ENCODE data around the gene NCL. TPM values are rescaled to one million over a fixed set of nuclear protein-coding genes. Genes with fewer than 3 reads are reported as not detected.

NCL gene
- total and polyA plus RNA-seq, 2 of the 13 experiments (the other 11 are each of a cell fraction or from before 2014, with no cell fraction given): 105 to 779 TPM

DNA sequence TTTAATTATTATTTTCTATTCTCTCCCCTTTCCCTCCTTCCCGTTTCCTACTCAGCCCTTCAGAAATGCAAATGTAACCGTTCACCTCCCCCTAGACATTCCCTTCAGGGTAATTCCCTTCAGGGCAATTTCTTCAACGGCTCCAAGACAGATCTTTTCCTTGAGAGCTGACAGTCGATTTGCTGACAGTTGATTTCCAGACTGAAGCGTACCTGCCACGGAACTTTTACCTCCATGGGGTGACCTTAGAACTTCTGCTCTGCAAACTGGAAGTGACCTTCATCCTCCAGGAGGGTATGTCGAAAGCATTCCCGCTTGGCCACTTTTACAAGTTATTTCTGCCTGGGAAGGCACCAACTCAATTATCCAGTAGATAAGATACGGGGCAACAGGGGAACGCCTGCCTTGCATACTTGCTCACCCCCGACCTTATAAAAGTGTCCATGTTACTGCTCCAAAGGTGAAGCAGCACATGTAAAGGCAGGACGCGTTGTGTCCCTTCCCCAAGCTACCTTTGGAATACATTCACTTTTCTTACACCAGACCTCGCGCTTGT is 50.3 kb downstream of the NCL start (continued):
- TF ChIP-seq, protein P1, sequence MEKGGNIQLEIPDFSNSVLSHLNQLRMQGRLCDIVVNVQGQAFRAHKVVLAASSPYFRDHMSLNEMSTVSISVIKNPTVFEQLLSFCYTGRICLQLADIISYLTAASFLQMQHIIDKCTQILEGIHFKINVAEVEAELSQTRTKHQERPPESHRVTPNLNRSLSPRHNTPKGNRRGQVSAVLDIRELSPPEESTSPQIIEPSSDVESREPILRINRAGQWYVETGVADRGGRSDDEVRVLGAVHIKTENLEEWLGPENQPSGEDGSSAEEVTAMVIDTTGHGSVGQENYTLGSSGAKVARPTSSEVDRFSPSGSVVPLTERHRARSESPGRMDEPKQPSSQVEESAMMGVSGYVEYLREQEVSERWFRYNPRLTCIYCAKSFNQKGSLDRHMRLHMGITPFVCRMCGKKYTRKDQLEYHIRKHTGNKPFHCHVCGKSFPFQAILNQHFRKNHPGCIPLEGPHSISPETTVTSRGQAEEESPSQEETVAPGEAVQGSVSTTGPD (CRISPR knock-in tag; IDR thresholded peaks at IDR 0.05): no peak
- TF ChIP-seq ZNF619 (CRISPR knock-in tag; IDR thresholded peaks at IDR 0.05) (0 out of 2 replicates have a peak, but pooled peaks have one; percentile 20), ETV5 (CRISPR knock-in tag; IDR thresholded peaks at IDR 0.05; ENCODE audit: borderline replicate concordance) (peak; percentile 48; the same call in 1 of the 2 replicates), ZNF709 (CRISPR knock-in tag; IDR thresholded peaks at IDR 0.05) (0 out of 2 replicates have a peak, but pooled peaks have one; percentile 37), TEAD3 (CRISPR knock-in tag; optimal IDR thresholded peaks at IDR 0.05; ENCODE audit: borderline replicate concordance) (peak; percentile 67), ZEB1 (IDR thresholded peaks at IDR 0.05; ENCODE audit: insufficient replicate concordance, low read depth) (peak; percentile 93), ZNF224 (CRISPR knock-in tag; IDR thresholded peaks at IDR 0.05) (no peak), TSC22D2 (CRISPR knock-in tag; IDR thresholded peaks at IDR 0.05; ENCODE audit: borderline replicate concordance) (peak; percentile 52; the same call in 1 of the 2 replicates), SMAD3 (CRISPR knock-in tag; IDR thresholded peaks at IDR 0.05) (peak; percentile 73; the same call in 1 of the 2 replicates), ELF3 (CRISPR knock-in tag; IDR thresholded peaks at IDR 0.05) (peak; percentile 55; the same call in 1 of the 2 replicates), ZIK1 (CRISPR knock-in tag; IDR thresholded peaks at IDR 0.05; ENCODE audit: borderline replicate concordance, low read depth) (0 out of 2 replicates have a peak, but pooled peaks have one; percentile 42), FOXJ3 (CRISPR knock-in tag; IDR thresholded peaks at IDR 0.05; ENCODE audit: borderline replicate concordance) (0 out of 2 replicates have a peak, but pooled peaks have one; percentile 17), ZSCAN20 (CRISPR knock-in tag; IDR thresholded peaks at IDR 0.05; ENCODE audit: borderline replicate concordance) (no peak), HMG20B (CRISPR knock-in tag; conservative IDR thresholded peaks at IDR 0.05) (0 out of 2 replicates have a peak, but pooled peaks have one; percentile 51), LCORL (IDR thresholded peaks at IDR 0.05) (no peak), LCORL (CRISPR knock-in tag; IDR thresholded peaks at IDR 0.05) (peak; percentile 93), FOSL2 (CRISPR knock-in tag; IDR thresholded peaks at IDR 0.05) (0 out of 2 replicates have a peak, but pooled peaks have one; percentile 11), ESRRA (CRISPR knock-in tag; IDR thresholded peaks at IDR 0.05; ENCODE audit: low read depth) (peak; percentile 98), YEATS2 (CRISPR knock-in tag; IDR thresholded peaks at IDR 0.05; ENCODE audit: borderline replicate concordance) (no peak), ZNF12 (CRISPR knock-in tag; IDR thresholded peaks at IDR 0.05) (no peak), IRX3 (CRISPR knock-in tag; IDR thresholded peaks at IDR 0.05; ENCODE audit: borderline replicate concordance, low read depth) (no peak)
- TF ChIP-seq, protein P2, sequence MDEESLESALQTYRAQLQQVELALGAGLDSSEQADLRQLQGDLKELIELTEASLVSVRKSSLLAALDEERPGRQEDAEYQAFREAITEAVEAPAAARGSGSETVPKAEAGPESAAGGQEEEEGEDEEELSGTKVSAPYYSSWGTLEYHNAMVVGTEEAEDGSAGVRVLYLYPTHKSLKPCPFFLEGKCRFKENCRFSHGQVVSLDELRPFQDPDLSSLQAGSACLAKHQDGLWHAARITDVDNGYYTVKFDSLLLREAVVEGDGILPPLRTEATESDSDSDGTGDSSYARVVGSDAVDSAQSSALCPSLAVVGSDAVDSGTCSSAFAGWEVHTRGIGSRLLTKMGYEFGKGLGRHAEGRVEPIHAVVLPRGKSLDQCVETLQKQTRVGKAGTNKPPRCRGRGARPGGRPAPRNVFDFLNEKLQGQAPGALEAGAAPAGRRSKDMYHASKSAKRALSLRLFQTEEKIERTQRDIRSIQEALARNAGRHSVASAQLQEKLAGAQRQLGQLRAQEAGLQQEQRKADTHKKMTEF (CRISPR knock-in tag; IDR thresholded peaks at IDR 0.05): peak; percentile 35; the same call in 1 of the 2 replicates
- TF ChIP-seq, protein P3, sequence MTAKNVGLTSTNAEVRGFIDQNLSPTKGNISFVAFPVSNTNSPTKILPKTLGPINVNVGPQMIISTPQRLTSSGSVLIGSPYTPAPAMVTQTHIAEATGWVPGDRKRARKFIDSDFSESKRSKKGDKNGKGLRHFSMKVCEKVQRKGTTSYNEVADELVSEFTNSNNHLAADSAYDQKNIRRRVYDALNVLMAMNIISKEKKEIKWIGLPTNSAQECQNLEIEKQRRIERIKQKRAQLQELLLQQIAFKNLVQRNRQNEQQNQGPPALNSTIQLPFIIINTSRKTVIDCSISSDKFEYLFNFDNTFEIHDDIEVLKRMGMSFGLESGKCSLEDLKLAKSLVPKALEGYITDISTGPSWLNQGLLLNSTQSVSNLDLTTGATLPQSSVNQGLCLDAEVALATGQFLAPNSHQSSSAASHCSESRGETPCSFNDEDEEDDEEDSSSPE (CRISPR knock-in tag; IDR thresholded peaks at IDR 0.05): peak; percentile 74; the same call in 1 of the 2 replicates
- TF ChIP-seq, protein P4, sequence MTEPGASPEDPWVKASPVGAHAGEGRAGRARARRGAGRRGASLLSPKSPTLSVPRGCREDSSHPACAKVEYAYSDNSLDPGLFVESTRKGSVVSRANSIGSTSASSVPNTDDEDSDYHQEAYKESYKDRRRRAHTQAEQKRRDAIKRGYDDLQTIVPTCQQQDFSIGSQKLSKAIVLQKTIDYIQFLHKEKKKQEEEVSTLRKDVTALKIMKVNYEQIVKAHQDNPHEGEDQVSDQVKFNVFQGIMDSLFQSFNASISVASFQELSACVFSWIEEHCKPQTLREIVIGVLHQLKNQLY (CRISPR knock-in tag; IDR thresholded peaks at IDR 0.05): peak; percentile 23; the same call in 1 of the 2 replicates
- TF ChIP-seq, protein P5, sequence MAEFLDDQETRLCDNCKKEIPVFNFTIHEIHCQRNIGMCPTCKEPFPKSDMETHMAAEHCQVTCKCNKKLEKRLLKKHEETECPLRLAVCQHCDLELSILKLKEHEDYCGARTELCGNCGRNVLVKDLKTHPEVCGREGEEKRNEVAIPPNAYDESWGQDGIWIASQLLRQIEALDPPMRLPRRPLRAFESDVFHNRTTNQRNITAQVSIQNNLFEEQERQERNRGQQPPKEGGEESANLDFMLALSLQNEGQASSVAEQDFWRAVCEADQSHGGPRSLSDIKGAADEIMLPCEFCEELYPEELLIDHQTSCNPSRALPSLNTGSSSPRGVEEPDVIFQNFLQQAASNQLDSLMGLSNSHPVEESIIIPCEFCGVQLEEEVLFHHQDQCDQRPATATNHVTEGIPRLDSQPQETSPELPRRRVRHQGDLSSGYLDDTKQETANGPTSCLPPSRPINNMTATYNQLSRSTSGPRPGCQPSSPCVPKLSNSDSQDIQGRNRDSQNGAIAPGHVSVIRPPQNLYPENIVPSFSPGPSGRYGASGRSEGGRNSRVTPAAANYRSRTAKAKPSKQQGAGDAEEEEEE (CRISPR knock-in tag; IDR thresholded peaks at IDR 0.05; ENCODE audit: borderline replicate concordance): no peak

All from HepG2 (cell line).